Activated T-cell treated with anti-CD3 and anti-CD28 coated beads for 1 hour (primary cell): ENCODE data around the gene NCEH1.

Source experiments
- DNase-seq: peaks from one replicate; pipeline ENCODE4 v3.0.0-alpha.2; 2020; ENCODE audit warnings: low read depth

Gene NCEH1

GRCh38 chr3:172643506-172644179 lies 67.2 kb downstream of the NCEH1 start:
- DNase-seq: no peak

- no peak for DNase-seq
Observed at GRCh38 chr3:172641291-172641690, 69.6 kb downstream of the NCEH1 start.

- DNase-seq: no peak
Observed at GRCh38 chr3:172640751-172641150, 70.1 kb downstream of the NCEH1 start.

- DNase-seq: no peak
Observed at GRCh38 chr3:172635588-172635987, 75.3 kb downstream of the NCEH1 start.

- DNase-seq: no peak
Observed at GRCh38 chr3:172634948-172635347, 75.9 kb downstream of the NCEH1 start.

- DNase-seq: no peak
Observed at GRCh38 chr3:172630316-172630715, 80.6 kb downstream of the NCEH1 start.

GRCh38 chr3:172629470-172629869 lies 81.4 kb downstream of the NCEH1 start:
- DNase-seq: no peak

GRCh38 chr3:172627057-172627809 lies 83.6 kb downstream of the NCEH1 start:
- no peak for DNase-seq

- DNase-seq: no peak
Observed at GRCh38 chr3:172626021-172626640, 84.7 kb downstream of the NCEH1 start.

GRCh38 chr3:172625404-172625803 lies 85.5 kb downstream of the NCEH1 start:
- no peak for DNase-seq

GRCh38 chr3:172624999-172625398 lies 85.9 kb downstream of the NCEH1 start:
- no peak for DNase-seq

GRCh38 chr3:172622916-172623700 lies 87.8 kb downstream of the NCEH1 start:
- peak; percentile 26 for DNase-seq

- DNase-seq: no peak
Observed at GRCh38 chr3:172622156-172622555, 88.7 kb downstream of the NCEH1 start.

- DNase-seq: no peak
Observed at GRCh38 chr3:172617976-172618375, 92.9 kb downstream of the NCEH1 start.

GRCh38 chr3:172617013-172617706 lies 93.7 kb downstream of the NCEH1 start:
- DNase-seq: no peak

GRCh38 chr3:172616031-172616461 lies 94.8 kb downstream of the NCEH1 start:
- no peak for DNase-seq

- DNase-seq: no peak
Observed at GRCh38 chr3:172615296-172615695, 95.6 kb downstream of the NCEH1 start.

GRCh38 chr3:172614340-172615274 lies 96.3 kb downstream of the NCEH1 start:
- DNase-seq: no peak

- DNase-seq: no peak
Observed at GRCh38 chr3:172613845-172614244, 97.0 kb downstream of the NCEH1 start.

- DNase-seq: no peak
Observed at GRCh38 chr3:172612871-172613678, 97.8 kb downstream of the NCEH1 start.
